ENCODE results near the gene KCTD15.

KCTD15 gene

GRCh38 chr19:33863436-33863835 lies 66.8 kb downstream of the KCTD15 start:
- peaks cover 7% of the 10 kb centered on the region for H3K4me1 ChIP-seq (ENCODE audit: control insufficient read depth, insufficient read depth, low read length)
- no peak overlapping the region for H3K4me3 ChIP-seq (ENCODE audit: low read depth, low read length)
- no peaks in the 10 kb centered on the region for H3K9me3 ChIP-seq (ENCODE audit: control insufficient read depth, insufficient read depth, low read length)
- H3K27me3 ChIP-seq (ENCODE audit: control insufficient read depth, insufficient read depth, low read length): no peaks in the 10 kb centered on the region; the same call in none of the 2 replicates
- no peak overlapping the region for H3K9ac ChIP-seq (ENCODE audit: low read depth, low read length)
- H3K27ac ChIP-seq (ENCODE audit: low read depth, low read length): no peak overlapping the region
- H3K36me3 ChIP-seq (ENCODE audit: control insufficient read depth, insufficient read depth, low read length): no peaks in the 10 kb centered on the region

- no peaks in the 10 kb centered on the region for H3K36me3 ChIP-seq (ENCODE audit: control insufficient read depth, insufficient read depth, low read length)
- no peak overlapping the region for H3K9ac ChIP-seq (ENCODE audit: low read depth, low read length)
- H3K27me3 ChIP-seq (ENCODE audit: control insufficient read depth, insufficient read depth, low read length): no peaks in the 10 kb centered on the region; the same call in none of the 2 replicates
- peaks cover 14% of the 10 kb centered on the region for H3K4me1 ChIP-seq (ENCODE audit: control insufficient read depth, insufficient read depth, low read length)
- H3K9me3 ChIP-seq (ENCODE audit: control insufficient read depth, insufficient read depth, low read length): no peaks in the 10 kb centered on the region
- H3K27ac ChIP-seq (ENCODE audit: low read depth, low read length): no peak overlapping the region
- no peak overlapping the region for H3K4me3 ChIP-seq (ENCODE audit: low read depth, low read length)
These were observed 67.7 kb downstream of the KCTD15 start for GRCh38 chr19:33864311-33864850.

GRCh38 chr19:33865306-33865705 lies 68.6 kb downstream of the KCTD15 start:
- Histone ChIP-seq H3K4me3 (ENCODE audit: low read depth, low read length) (no peak overlapping the region), H3K9ac (ENCODE audit: low read depth, low read length) (no peak overlapping the region), H3K36me3 (ENCODE audit: control insufficient read depth, insufficient read depth, low read length) (no peaks in the 10 kb centered on the region), H3K9me3 (ENCODE audit: control insufficient read depth, insufficient read depth, low read length) (no peaks in the 10 kb centered on the region), H3K27me3 (ENCODE audit: control insufficient read depth, insufficient read depth, low read length) (no peaks in the 10 kb centered on the region; the same call in none of the 2 replicates), H3K4me1 (ENCODE audit: control insufficient read depth, insufficient read depth, low read length) (peaks cover 14% of the 10 kb centered on the region), H3K27ac (ENCODE audit: low read depth, low read length) (no peak overlapping the region)

All from HUES48 (cell line).